NB4 (cell line): ENCODE results near the gene ZNF664.

Experiments used
- DNase-seq: peaks from one replicate; pipeline ENCODE4 v3.0.0; 2010; ENCODE audit warnings: low read depth
- H3K4me3 ChIP-seq: one replicate; pipeline ENCODE4 v1.5.1; 2011; ENCODE audit warnings: mild to moderate bottlenecking, low read depth, low read length, moderate library complexity
- MYC ChIP-seq: IDR thresholded peaks from 2 replicates; pipeline ENCODE4 v1.6.1; 2011; ENCODE audit warnings: low read depth, low read length
- POLR2A ChIP-seq: IDR thresholded peaks from 2 replicates; pipeline ENCODE4 v1.6.1; 2011; ENCODE audit warnings: mild to moderate bottlenecking; ENCODE audit not compliant: insufficient read length; ENCODE audit errors: extremely low read depth
- TF ChIP-seq, protein P1 (sequence below): IDR thresholded peaks from 2 replicates; pipeline ENCODE4 v1.6.1; 2011; ENCODE audit warnings: low read depth, low read length
- TF ChIP-seq, protein P2 (sequence below): IDR thresholded peaks from one replicate; pipeline ENCODE4 v1.5.1; 2012; ENCODE audit warnings: low read depth, low read length

Gene ZNF664

GRCh38 chr12:123960029-123960735 lies 12.8 kb upstream of the ZNF664 start:
- H3K4me3 ChIP-seq, result no peak overlapping the region
- no peak for DNase-seq
- TF ChIP-seq, protein P1, sequence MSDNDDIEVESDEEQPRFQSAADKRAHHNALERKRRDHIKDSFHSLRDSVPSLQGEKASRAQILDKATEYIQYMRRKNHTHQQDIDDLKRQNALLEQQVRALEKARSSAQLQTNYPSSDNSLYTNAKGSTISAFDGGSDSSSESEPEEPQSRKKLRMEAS, result no peak
- TF ChIP-seq POLR2A (no peak), MYC (no peak)
- TF ChIP-seq, protein P2, sequence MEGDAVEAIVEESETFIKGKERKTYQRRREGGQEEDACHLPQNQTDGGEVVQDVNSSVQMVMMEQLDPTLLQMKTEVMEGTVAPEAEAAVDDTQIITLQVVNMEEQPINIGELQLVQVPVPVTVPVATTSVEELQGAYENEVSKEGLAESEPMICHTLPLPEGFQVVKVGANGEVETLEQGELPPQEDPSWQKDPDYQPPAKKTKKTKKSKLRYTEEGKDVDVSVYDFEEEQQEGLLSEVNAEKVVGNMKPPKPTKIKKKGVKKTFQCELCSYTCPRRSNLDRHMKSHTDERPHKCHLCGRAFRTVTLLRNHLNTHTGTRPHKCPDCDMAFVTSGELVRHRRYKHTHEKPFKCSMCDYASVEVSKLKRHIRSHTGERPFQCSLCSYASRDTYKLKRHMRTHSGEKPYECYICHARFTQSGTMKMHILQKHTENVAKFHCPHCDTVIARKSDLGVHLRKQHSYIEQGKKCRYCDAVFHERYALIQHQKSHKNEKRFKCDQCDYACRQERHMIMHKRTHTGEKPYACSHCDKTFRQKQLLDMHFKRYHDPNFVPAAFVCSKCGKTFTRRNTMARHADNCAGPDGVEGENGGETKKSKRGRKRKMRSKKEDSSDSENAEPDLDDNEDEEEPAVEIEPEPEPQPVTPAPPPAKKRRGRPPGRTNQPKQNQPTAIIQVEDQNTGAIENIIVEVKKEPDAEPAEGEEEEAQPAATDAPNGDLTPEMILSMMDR, result no peak

- H3K4me3 ChIP-seq, result no peak overlapping the region
- DNase-seq, result no peak
- TF ChIP-seq, protein P2, result no peak
- TF ChIP-seq MYC (no peak), POLR2A (no peak)
- TF ChIP-seq, protein P1, result no peak
These were observed 12.2 kb upstream of the ZNF664 start for GRCh38 chr12:123960856-123961255.

- no peak for DNase-seq
- TF ChIP-seq, protein P1, result no peak
These were observed 11.2 kb upstream of the ZNF664 start for GRCh38 chr12:123961585-123962345.

GRCh38 chr12:123962513-123962912 lies 10.5 kb upstream of the ZNF664 start:
- DNase-seq, result no peak
- TF ChIP-seq MYC (no peak), POLR2A (no peak)
- TF ChIP-seq, protein P1, result no peak
- TF ChIP-seq, protein P2, result no peak
- H3K4me3 ChIP-seq, result no peak overlapping the region

More at GRCh38 chr12:123961585-123962345, 11.2 kb upstream of the ZNF664 start:
- no peak overlapping the region for H3K4me3 ChIP-seq

DNA sequence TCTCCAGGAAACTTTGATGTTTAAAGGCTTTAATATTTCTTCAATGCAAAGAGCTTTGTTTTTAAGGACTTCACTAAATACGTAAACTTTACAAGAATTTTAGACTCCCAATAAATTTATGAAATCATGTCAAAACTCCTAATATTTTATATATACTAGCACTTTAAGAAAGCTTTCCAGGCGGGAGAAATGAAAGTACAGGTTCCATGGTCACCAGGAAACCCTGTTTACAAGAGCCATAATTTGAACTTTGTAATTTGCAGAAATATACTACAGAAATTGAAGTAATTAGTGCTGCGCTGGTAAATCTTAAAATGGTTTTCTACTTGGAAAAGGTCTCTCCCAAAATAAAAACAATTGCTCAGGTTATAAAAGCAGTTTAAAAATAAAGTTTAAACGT lies 9.2 kb upstream of the ZNF664 start:
- no peak overlapping the region for H3K4me3 ChIP-seq
- DNase-seq, result no peak
- TF ChIP-seq MYC (no peak), POLR2A (no peak)
- TF ChIP-seq, protein P1, result no peak
- TF ChIP-seq, protein P2, result no peak

DNA sequence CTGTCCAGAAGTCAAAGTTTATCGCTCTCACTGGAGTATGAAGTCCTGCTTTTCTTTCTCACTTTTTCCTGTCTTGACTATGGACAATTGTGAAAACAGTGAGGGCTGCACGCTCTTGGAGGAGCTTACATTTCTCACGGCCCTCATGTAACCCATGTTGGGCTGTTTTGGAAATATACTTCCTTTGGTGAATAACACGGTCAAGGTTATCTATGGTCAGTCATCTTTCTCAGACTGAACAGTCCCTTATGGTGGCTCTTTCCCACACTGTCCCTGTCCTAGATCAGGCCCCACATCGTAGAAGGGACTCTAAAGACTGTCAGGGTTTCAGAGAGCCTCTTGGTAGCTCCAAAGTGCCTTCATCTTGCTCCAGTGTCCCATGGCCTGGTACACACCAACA lies 7.6 kb upstream of the ZNF664 start:
- TF ChIP-seq, protein P1, result no peak
- TF ChIP-seq, protein P2, result no peak
- TF ChIP-seq MYC (no peak), POLR2A (no peak)
- DNase-seq, result no peak
- H3K4me3 ChIP-seq, result no peak overlapping the region
